Left forelimb (tissue), 1 donor: ENCODE measurements around the gene SEMA7A.

Experiments
- DNase-seq: peaks from one replicate; pipeline ENCODE4 v3.0.0-alpha.2; 2018; ENCODE audit warnings: low spot score

SEMA7A gene

DNA sequence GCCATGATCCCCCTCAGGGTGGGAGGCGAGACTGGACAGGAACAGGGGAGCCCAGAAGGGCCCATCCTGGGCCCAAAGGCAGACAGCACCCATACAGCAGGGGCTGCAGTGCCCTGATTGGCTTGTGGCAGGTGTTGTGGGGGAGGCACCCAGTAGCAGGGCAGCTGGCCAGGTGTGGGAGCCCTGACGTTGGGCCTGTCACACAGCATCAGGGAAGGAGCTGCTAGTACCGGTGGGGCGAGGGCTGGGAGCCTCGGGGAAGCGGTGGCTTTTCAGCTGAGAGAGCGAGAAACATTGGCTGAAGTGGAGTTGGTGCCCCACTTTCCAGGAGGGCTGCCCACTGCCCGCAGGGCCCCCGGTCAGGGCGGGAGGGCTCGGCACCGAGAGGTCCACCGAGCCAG lies 46.6 kb downstream of the SEMA7A start:
- DNase-seq, result no peak

DNA sequence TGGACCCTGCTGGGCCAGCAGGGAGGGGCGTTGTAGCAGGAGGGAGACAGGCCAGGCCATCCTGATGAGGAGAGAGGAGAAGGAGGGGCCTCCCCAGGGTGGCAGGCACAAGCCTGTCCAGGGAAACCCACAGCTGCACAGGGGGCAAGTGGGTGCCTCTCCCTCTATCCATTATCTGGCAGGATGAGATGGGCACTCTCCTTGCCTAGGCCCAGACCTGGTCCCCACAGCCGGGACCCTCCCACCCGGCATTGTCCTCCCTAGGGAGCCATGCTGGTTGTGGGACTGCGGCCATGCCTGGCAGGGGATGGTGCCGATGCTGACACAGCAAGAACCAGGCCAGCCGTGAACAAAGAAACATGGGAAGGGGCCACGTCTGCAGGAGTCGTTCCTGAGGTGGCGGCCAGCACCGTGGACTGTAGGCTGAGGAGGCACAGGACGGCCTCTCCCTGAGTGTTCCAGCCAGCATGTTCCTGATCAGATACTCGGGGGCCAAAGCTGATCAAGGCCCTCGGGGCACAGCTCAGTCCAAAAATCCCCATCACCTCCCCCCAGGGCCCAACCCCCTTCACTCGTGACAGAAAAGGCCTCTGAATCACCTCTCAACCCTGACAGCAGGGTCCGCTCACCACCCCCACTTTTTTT lies 47.1 kb downstream of the SEMA7A start:
- DNase-seq, result no peak

DNA sequence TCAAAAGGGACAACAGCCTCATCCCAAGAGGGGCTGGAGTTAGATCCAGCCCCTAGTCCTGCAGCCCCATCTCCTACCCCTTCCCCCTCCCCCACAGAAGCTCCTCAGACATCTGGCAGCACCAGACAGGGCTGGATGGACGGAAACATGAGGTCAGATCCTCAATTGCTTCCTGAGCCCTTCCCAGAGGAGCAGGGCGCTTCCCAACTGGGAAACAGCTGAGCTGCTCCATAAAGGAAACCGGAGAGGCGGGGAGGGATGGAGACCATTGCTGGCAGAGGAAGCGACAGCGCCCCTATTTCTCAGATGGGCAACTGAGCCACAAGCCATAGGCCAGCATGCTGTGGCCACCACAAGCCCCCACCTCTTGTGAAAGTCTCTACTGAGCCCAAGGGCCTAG lies 48.0 kb downstream of the SEMA7A start:
- DNase-seq, result no peak

DNA sequence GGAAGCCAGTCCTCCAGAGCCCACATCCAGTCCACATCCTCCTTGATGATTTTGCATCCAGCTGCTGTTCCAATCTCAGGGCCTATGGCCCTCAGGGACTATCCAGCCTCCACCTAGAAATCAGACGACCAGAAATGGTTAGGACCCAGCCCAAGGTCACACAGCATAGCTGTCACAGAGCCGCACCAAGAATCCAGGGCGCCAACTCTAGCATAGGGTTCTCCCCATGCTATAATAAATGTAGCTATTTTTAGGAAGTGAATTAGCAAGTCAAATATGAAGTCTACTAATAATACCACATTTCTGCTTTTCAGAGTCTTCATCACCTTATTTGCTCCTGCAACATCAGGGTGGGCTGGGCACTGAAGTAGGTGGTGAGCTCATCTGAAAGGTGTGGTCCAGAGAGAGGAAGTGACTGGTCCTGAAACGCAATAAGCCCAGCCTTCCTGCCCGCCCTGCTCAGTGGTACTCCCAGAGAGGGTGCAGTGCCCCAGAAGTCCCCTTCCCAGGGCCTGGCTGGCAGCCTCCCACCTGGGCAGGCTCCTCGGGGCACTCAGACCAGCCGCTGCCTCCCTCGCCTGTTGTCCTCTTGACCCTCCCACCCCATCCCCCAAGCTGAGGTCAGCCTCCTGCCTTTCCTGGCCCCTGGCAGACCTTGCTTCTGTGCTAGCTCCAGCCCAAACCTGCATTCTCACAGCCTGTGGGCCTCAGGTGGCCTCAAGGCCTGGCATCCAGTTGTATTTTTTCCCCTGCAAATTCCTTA lies 48.7 kb downstream of the SEMA7A start:
- DNase-seq, result no peak

DNA sequence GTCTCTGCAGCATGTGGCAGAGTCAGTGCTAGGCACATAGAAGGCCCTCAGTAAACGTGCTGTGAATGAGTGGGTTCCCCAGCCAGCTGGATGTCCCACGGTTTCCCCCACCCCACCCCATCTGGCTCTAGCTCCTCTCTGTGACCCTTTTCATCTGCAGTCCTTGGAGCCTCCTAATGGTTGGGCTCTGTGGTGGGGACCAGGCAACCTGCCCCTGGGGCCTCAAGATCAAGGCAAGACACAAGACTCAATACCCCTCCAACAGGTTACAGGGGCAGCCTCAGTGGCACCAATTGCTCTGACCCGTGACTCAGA lies 49.2 kb downstream of the SEMA7A start:
- DNase-seq, result no peak

DNA sequence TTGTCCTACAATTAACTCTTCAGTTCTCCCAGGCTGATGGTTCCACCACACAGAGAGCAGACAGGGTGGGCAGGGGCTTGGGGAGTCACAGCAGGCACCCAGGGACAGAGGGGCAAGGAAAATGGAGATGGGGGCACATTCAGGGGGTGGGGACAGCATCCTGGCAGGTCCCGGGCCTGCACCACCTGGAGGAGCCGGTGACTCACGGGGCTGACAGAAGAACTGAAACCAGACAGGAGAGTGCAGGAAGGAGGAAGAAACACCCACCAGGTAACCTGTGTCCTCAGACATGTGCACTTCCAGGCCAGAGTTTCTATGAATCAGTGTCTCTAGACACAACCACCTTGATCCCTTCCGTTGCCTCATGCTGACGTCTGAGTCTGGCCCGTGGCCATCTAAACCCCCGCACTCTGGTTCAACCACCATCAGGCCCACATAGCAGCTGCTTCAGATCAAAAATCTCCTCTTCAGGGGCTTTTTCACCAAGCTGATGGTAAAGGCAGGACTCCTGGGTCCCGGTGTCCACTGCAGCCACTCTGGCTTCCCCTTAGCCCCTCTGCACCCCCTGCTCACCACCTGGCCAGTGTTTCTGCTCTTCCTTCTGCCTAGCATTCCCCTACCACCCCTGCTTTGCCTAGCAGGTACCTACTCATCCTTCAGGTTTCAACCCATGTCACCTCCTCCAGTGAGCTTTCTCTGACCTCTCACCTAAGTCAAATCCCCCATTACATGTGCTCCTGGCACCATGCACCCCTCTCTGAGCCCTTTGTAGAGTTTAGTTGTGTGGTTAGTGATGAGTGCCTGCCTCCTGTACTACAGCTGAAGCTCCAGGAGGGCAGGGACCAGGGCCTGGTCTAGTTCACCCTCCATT lies 49.8 kb downstream of the SEMA7A start:
- no peak for DNase-seq

DNA sequence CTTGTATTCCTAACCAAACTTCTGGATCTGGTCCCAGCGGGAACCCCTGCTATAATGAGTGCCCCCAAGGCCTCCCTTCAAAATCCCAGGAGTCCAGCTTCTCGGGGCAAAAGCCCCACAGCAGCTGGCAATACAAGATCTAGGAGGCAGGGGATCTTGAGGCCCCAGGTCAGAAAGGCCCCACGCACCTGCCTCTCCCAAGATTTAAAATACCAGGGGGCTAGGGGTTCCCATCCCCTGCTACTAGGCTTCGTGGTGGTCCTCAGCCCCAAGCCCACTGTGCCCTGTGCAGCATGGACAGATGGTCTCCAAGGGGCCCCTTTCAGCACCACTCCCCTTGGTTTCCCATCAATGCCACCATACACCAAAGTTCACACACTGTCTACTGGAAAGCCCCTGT lies 50.5 kb downstream of the SEMA7A start:
- DNase-seq, result no peak

DNA sequence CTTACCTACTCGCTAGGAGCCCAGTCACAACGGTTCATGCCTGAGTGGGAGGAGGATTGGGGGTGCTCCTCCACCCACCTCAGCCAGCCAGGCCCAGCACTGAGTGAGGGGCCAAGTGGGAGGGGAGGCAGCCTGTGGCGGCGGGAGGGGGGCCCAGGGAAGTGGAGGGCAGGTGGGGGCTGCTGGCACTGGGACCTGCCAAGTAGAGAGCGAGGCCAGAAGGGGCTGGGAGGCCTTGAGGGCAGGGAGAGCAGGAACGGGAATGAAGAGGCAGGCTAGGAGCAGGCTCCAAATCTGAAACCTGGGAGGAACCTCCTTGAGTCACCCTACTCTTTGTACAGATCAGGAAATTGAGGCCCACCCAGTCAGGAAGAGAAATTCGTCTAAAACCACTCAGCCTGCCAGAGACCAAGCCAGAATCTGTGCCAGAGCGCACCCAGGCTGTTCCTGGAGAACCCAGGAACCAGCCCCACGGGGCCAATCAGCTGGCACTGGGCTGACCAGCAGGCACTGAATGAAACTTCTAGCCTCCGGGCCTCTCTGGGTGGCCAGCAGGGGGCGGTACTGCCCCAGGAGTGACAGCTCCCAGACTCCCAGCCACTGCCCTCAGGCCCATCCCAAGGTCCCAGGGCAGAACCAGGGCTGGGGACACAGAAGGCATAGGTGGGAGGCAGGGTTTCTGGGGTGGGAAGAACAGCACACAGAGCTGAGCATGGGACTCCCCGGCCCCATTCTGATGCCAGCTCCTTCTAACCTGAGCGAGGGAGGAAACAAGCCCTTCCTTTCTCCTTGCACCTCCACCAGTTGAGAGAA lies 51.5 kb downstream of the SEMA7A start:
- DNase-seq, result peak; percentile 91

DNA sequence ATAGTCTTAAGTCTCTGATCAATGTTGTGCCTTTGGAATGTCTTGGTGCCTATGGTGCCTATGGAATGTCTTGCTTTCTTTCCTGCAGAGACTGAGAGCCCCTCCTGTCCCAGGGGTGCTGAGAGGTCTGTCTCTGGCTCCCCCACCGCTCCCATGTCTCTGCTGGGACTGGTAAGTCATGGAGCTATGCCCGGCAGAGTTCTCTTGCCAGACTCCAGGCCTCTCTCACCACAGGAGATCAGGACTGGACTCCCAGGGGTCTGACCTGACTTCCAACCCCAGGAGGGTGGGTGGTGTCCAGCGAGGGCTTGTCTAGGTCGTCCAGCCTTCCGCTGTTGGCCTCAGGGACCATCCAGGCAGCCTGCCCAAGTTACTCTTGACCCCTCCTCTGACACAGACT lies 52.3 kb downstream of the SEMA7A start:
- DNase-seq, result no peak

DNA sequence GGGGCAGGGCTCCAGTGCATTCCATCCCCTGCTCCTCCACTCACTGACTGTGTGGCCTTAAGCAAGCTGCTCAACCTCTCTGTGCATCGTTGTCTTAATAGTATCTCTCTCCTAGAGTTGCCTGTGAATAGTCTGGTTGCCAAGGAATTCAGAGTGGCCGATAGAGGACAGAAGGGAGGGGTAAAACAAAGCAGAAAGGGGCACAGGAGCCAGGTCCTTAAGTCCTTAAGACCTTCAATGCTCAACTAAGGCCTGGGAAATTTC lies 52.6 kb downstream of the SEMA7A start:
- no peak for DNase-seq

DNA sequence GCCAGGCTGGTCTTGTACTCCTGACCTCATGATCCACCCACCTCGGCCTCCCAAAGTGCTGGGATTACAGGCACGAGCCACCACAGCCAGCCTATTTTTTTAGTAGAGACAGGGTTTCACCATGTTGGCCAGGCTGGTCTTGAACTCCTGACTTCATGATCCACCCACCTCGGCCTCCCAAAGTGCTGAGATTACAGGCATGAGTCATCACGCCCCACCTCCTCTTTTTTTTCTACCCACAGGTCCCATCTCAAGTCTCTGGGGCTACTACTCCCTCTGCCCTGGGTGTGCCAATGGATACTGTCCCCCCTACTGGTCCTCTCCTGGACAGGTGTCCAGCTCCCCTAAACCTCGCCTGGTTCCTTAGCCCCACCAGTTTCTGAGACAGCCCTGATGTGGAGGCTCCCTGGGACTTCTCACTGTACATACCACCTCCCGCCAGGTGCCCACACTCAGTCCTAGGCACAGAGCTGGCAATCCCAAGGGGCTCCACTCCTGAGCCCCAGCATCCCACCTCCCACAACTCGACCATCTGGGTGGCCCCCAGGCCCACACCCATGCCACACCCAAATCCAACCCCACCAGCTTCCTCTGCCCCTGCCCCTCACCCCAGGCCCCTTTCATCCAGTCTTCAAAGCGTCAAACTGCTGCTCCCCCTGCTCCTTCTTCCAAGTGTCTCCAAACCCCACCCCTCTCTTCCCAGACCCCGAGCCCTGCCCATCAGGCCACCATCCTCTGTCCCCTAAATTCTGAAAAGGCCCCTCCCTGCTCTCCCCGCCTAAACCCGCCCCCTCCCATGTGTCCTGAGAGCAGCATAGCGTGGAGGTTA lies 53.2 kb downstream of the SEMA7A start:
- DNase-seq, result no peak

DNA sequence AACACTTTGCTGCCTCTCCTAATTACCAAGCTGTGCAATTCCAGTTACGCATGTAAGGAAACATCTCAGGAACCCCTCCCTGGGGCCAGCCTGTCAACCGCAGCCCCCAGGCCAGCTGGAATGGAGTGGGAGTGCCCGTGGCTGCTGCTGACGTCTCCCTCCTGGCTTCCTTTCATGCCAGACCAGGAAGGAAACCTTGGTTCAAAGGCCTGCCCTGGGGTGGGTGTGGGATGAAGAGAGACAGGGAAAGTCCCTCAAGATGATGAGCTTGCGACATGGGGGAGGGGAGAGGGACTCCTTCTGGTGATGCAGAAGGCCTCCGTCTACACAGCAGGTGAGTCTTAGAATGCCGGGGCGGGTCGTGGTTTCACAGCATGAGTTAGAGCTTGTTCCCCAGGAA lies 54.9 kb downstream of the SEMA7A start:
- no peak for DNase-seq

DNA sequence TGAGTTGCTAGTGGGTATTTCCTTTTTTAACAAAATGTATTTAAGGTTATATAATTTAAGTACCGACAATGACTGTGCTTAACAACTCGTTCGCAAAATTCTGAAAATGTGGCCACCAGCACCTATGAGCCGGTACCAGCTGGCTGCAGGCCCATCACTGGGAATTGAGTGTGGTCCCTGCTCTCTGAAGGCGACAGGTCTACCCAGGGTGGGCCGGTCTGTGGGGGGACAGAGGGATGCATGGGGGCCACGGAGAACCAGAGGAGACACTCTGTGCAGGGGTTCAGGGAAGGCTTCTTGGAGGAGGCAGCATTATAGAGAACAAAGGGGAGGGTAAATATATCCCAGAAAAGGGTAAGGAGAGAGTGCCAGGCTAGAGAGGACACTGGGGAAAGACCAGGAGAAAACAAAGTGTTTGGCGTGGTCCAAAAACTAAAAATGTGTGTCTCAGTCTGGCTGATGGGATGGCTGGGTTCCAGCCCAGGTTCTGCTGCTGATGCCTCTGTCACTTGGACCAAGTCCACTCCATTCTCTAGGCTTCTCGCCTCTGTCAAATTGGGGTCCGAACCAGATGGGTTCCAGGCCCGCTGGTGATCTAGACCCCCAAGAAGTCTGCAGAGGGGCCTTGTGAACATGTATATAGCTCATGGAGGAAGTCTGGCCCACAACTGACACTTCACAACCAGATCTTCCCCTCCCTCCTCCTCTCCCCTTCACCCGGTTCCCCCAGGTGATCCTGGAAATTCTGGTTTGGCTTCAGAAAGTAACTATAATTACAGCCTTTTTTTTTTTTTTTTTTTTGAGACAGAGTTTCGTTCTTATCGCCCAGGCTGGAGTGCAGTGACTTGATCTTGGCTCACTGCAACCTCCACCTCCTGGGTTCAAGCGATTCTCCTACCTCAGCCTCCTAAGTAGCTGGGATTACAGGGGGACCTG lies 55.7 kb downstream of the SEMA7A start:
- peak; percentile 53 for DNase-seq

DNA sequence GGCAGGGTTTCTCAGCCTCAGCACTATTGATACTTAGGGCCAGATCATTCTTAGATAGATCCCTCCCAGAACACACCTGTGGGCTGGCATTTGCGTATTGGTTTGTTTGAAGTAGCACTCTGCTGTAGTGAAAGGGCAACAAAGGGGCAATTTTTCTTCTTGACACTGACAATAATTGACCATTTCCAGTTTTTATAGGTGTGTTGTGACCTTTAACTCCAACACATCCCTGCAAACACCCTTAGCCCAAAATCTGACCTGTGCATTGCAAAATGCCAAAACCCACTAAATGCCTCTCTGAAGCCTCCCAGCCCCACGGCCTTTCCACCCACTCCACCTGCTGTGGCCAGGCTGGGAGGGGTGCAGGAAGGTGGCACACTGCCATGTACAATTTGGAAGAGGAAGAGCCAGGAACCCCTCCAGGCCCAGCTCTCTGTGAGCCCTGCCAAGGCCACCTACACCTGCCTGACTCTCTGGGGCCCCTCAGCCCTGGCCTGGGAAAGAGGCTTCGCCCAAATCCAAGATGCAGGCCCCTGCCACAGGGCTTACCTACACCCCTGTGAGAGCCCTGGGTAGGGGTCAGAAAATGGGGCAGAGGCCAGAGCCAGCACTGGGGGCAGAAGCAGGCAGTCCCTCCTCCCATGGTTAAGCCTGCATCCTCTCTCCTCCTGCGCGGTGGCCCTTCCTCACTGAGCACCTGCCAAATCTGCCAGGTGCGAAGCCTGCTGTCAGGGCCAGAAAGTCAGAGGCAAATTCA lies 56.8 kb downstream of the SEMA7A start:
- DNase-seq, result peak; percentile 64

DNA sequence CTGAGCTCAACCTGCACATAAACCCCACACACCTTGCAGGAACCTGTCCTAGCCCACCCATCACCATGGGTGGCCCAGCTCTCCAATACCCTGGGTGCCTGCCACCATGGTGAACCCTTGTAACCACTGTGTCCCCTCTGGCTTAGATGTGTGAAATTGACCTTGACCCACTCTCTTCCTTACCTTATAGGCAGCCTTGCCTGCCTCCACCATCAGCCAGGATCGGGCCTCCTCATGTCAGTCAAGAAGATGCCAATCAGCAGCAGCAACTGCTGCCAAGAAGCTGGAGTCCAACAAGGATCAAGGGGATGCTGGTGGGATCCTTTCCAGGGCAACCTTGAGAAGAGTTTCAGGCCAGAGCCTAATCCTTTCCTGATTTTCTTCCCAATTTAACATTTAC lies 57.5 kb downstream of the SEMA7A start:
- DNase-seq, result peak; percentile 34

DNA sequence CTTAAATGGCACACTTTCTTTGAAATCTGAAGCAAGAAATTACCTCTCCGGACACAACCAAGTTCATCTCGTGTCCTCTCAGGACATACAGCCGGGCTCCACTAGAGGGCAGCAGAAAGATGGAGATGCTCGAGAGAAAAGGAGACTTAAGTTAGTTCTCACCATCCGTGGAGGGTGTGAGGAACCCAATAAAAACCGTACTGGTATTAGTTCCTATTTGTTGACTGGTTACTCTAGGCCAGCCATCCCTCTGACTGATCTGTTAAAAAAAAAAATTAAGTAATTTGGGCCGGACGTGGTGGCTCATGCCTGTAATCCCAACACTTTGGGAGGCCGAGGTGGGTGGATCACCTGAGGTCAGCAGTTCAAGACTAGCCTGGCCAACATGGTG lies 58.5 kb downstream of the SEMA7A start:
- peak; percentile 78 for DNase-seq

DNA sequence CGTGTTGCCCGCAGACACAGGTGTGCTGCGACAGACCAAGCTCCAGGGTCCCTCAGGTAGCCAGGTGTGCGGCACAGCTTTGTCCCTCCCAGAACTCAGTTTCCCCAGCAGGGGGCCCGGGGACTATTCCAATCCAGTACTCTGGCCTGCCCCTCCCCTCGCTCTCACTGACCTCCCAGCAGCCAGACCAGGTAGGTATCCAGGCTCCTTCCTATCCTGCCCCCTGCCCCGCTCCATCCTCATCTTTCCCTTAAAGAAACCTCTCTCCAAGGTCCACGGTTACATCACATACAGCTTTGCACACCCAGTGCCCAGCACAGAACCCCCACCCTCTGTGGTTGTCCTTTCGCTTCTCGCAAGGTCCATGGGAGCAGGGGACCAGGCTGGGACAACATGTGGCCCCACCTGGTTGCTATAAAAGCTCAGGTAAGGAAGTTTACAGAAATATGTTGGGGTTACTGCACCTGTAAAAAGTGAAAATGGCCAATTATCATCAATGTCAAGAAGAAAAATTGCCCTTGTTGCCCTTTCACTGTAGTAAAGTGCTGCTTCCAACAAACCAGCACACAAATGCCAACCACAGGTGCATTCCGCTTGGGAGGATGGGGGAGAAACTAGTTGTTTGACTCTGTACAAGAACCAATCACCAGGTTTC lies 59.0 kb downstream of the SEMA7A start:
- no peak for DNase-seq

DNA sequence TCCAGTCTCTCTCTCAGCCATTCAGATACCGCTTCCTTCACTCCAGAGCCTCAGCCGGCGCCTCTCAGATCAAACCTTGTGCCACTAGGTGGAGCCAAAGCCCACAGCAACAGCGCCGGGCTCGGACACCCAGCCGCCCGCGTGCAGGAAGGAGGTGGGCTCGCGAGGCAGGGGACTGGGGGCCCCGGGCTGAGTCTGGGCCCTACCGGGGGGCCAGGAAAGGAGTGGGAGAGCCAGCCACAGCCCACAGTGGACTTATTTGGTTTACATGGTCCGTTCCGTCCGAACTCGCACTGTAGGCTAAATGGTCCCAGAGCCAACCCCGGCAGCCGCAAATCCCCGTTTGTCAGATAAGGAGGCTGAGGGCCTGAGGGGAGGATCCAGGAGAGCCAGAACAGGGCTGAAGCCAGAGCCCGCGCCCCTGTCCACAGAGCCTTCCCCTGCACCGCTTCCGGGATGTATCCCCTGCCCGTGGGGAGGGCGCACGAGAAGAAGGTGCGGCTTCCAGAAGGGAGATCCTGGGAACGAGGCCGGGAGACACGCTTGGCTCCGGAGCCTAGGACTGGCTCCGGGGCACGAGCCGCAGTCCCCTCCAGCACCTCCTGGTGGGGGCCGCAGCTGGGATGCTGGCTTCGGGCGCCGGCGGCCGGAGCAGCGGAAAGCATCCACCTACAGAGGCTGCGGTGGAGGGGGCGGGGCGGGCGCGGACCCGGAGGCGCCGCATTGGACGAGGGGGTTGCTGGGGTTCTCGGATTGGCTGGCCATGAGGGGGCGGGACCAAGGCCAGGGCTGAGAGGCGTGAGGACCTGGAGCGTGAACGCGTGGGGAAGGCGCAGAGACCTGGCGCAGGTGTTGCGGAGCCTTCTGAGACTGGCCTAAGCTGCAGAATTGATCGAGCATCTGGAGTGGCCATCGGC lies 59.8 kb downstream of the SEMA7A start:
- DNase-seq, result peak; percentile 92
